Endothelial cell of umbilical vein (primary cell): ENCODE data around the gene TJP1. TPM values are rescaled to one million over a fixed set of nuclear protein-coding genes. Genes with fewer than 3 reads are reported as not detected.

Experiments
- BruUV-seq: library from RNA; stranded (reverse); fragments of 400-500 nt; replicated peaks from 2 replicates; lab custom pipeline; 2021; lab: Mats Ljungman, UMichigan
- CTCF ChIA-PET: fragments of 300-600, 350-600 bp; sonication (Branson Sonifier 250); formaldehyde crosslinking; loops from one replicate; lab custom pipeline; 2021; ENCODE audit warnings: antibody characterized with exemption, inconsistent platforms; lab: Charles Lee
- POLR2A ChIA-PET: fragments of 300-600, 350-600 bp; sonication (Branson Sonifier 250); formaldehyde crosslinking; loops from one replicate; lab custom pipeline; 2021; ENCODE audit warnings: antibody characterized with exemption, inconsistent platforms; lab: Charles Lee
- DNase-seq: peaks from one replicate; pipeline ENCODE4 v3.0.0-alpha.2; 2011; ENCODE audit warnings: low read depth, low spot score
- FAIRE-seq: peaks from 2 replicates; lab custom pipeline; 2011; peaks lifted over from hg19 to GRCh38; lab: Jason Lieb, UNC
- H2AFZ ChIP-seq: 2 replicates; pipeline ENCODE4 v1.6.0; 2012; ENCODE audit warnings: low read depth, low read length, control low read depth, inconsistent platforms
- H3K27ac ChIP-seq: 2 replicates; pipeline ENCODE4 v1.5.1; 2011; ENCODE audit warnings: low read depth, mild to moderate bottlenecking, control low read depth, low read length, moderate library complexity; ENCODE audit not compliant: insufficient read depth
- H3K27me3 ChIP-seq, 2 experiments: 2 replicates each; pipeline versions ENCODE4 v1.6.0 to v1.6.1; 2011; ENCODE audit warnings: low read length in 2 of 2, mixed read lengths in 1 of 2; ENCODE audit not compliant: control insufficient read depth in 2 of 2, insufficient read depth in 2 of 2
- H3K36me3 ChIP-seq, 2 experiments: 2 replicates in 1 of 2; 3 replicates in 1 of 2; pipeline ENCODE4 v1.5.1; 2011; ENCODE audit warnings: low read length in 2 of 2, mild to moderate bottlenecking in 1 of 2, moderate library complexity in 1 of 2; ENCODE audit not compliant: control insufficient read depth in 2 of 2, insufficient read depth in 2 of 2; ENCODE audit errors: extremely low read depth in 1 of 2
- H3K4me1 ChIP-seq: 3 replicates; pipeline ENCODE4 v1.5.1; 2011; ENCODE audit warnings: mild to moderate bottlenecking, low read length; ENCODE audit not compliant: control insufficient read depth, insufficient read depth; ENCODE audit errors: extremely low read depth
- H3K4me2 ChIP-seq: 2 replicates; pipeline ENCODE4 v1.6.1; 2011; ENCODE audit warnings: low read length, control low read depth, mixed read lengths; ENCODE audit not compliant: insufficient read depth
- H3K4me3 ChIP-seq, 3 experiments: fragments of 200-600 bp in 1 of 3; sonication (generic), shearing (Covaris generic) in 1 of 3; replicated peaks in 1 of 3; 2 replicates each; pipeline ENCODE4 v1.5.1; 2011 to 2016; ENCODE audit warnings: control low read depth in 3 of 3, low read length in 3 of 3, mild to moderate bottlenecking in 2 of 3, inconsistent platforms in 1 of 3, low read depth in 1 of 3, moderate library complexity in 1 of 3; ENCODE audit not compliant: insufficient read depth in 1 of 3
- H3K79me2 ChIP-seq: 2 replicates; pipeline ENCODE4 v1.6.0; 2012; ENCODE audit warnings: low read length, inconsistent platforms; ENCODE audit not compliant: control insufficient read depth, insufficient read depth
- H3K9ac ChIP-seq: replicated peaks from 2 replicates; pipeline ENCODE3; 2011; ENCODE audit warnings: low read length, control low read depth; ENCODE audit not compliant: insufficient read depth; ENCODE audit errors: extremely low read depth
- H3K9me1 ChIP-seq: replicated peaks from 3 replicates; pipeline ENCODE4 v1.6.0; 2011; ENCODE audit warnings: mild to moderate bottlenecking, low read length; ENCODE audit not compliant: control insufficient read depth, insufficient read depth; ENCODE audit errors: extremely low read depth
- H3K9me3 ChIP-seq: replicated peaks from 2 replicates; pipeline ENCODE4 v1.5.1; 2012; ENCODE audit warnings: low read length, inconsistent platforms; ENCODE audit not compliant: control insufficient read depth, insufficient read depth
- H4K20me1 ChIP-seq: replicated peaks from 2 replicates; pipeline ENCODE3; 2011; ENCODE audit warnings: mild to moderate bottlenecking, low read length; ENCODE audit not compliant: control insufficient read depth, insufficient read depth; ENCODE audit errors: extremely low read depth
- EZH2 ChIP-seq: IDR thresholded peaks from 2 replicates; pipeline ENCODE4 v1.6.1; 2012; ENCODE audit warnings: borderline replicate concordance, low read depth, mild to moderate bottlenecking, moderate library complexity, low read length, inconsistent platforms; ENCODE audit not compliant: severe bottlenecking
- FOS ChIP-seq: IDR thresholded peaks from 2 replicates; pipeline ENCODE4 v1.6.1; 2011; ENCODE audit warnings: mild to moderate bottlenecking, low read length, moderate library complexity, borderline replicate concordance; ENCODE audit not compliant: insufficient read depth
- GATA2 ChIP-seq: IDR thresholded peaks from 2 replicates; pipeline ENCODE4 v1.7.0; 2011; ENCODE audit warnings: low read depth, mild to moderate bottlenecking, moderate library complexity, mixed read lengths, low read length; ENCODE audit not compliant: insufficient read length, insufficient read depth
- JUN ChIP-seq: IDR thresholded peaks from 2 replicates; pipeline ENCODE4 v1.6.1; 2011; ENCODE audit warnings: borderline replicate concordance, low read depth; ENCODE audit not compliant: insufficient read length, insufficient read depth
- MYC ChIP-seq: IDR thresholded peaks from one replicate; pipeline ENCODE4 v1.6.1; 2011; ENCODE audit warnings: mild to moderate bottlenecking, low read depth, low read length
- POLR2A ChIP-seq: IDR thresholded peaks from 2 replicates; pipeline ENCODE4 v1.6.1; 2012; ENCODE audit warnings: low read depth, mild to moderate bottlenecking, control low read depth, low read length
- POLR2AphosphoS5 ChIP-seq: IDR thresholded peaks from 2 replicates; pipeline ENCODE4 v1.6.1; 2012; ENCODE audit warnings: low read depth, mild to moderate bottlenecking, control low read depth, low read length, moderate library complexity; ENCODE audit not compliant: insufficient read depth
- dilution Hi-C: fragments of 300-500 bp; cut with MboI; formaldehyde crosslinking; loops from one replicate; pipeline ENCODE4 v1.15.0; 2019; ENCODE audit warnings: low sequenced_read_pairs; ENCODE audit not compliant: extremely low pct_ligation_motif_present
- intact Hi-C: fragments of 100-400 bp; cut with micrococcal nuclease; formaldehyde crosslinking; loops from one replicate; pipeline ENCODE4 v1.10.0; 2022
- polyA plus RNA-seq, 4 experiments: library from polyadenylated mRNA; depleted of rRNA in 3 of 4; stranded (reverse) in 3 of 4; unstranded in 1 of 4; fragments of >200 nt; gene quantifications; 2 replicates each; pipeline versions ENCODE4 v1.2.1 to v1.2.3, GENCODE V29; 2011 to 2012; ENCODE audit warnings: missing spikeins in 1 of 4
- total RNA-seq: library from RNA; stranded (reverse); gene quantifications from 2 replicates; pipeline ENCODE4 v1.2.3, GENCODE V29; 2021
- TF ChIP-seq, protein P1 (sequence below): IDR thresholded peaks from 2 replicates; pipeline ENCODE4 v1.6.1; 2011; ENCODE audit not compliant: insufficient read depth, insufficient read length
- TF ChIP-seq, protein P2 (sequence below), 2 donors: IDR thresholded peaks; 1 replicate in 1 of 2; 2 replicates in 1 of 2; pipeline ENCODE4 v1.5.1; 2011; ENCODE audit warnings: low read length in 2 of 2, mild to moderate bottlenecking in 2 of 2, moderate library complexity in 2 of 2, control low read depth in 1 of 2, inconsistent platforms in 1 of 2, low read depth in 1 of 2; ENCODE audit not compliant: insufficient read depth in 1 of 2; ENCODE audit errors: extremely low read depth in 1 of 2

TJP1 gene
- total and polyA plus RNA-seq, 2 donors (not counting 3 experiments of a cell fraction or from before 2014, with no cell fraction given) = 45.6 to 128 TPM

DNA sequence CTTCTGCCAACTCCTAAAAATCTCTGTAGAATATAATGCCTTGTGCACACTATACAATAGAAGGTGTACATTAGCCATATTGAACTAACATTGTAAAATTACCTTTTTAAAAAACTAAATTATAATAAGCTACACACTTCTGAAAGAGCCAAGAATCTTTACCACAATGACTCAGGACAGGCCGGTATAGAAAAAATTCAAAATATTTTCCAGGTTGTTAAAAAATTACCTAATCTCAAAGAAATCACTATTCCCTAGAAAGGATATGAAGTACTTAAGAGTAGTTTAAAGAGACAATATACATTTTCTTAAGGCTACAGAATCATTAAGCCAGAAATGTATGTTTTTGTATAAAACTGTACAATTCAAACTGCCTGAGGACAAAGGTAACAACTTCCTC is 48.5 kb downstream of the TJP1 start:
- H3K27ac ChIP-seq = no peak overlapping the region
- intact Hi-C loops = loop anchor here (2.0 to 5.0 kb wide), 2 partner anchors 15 to 48 kb away; partner anchors contain the start of gene TJP1

More for the DNA sequence above, 48.5 kb downstream of the TJP1 start:
- POLR2A ChIA-PET = no interaction called here
- peaks cover 10 to 11% of the 10 kb centered on the region in 2 experiments for H3K36me3 ChIP-seq
- H3K4me2 ChIP-seq = no peak overlapping the region
- no TSS peak for BruUV-seq
- H2AFZ ChIP-seq = no peak overlapping the region
- dilution Hi-C loops = no loop called here
- no peaks in the 10 kb centered on the region for H3K27me3 ChIP-seq
- H4K20me1 ChIP-seq = peaks cover 15% of the 10 kb centered on the region
- peaks cover 69% of the 10 kb centered on the region for H3K79me2 ChIP-seq
- FAIRE-seq = no peak
- no peaks in the 10 kb centered on the region for H3K9me3 ChIP-seq
- no peak overlapping the region for H3K9ac ChIP-seq
- no peaks in the 10 kb centered on the region for H3K4me1 ChIP-seq
- DNase-seq = no peak
- CTCF ChIA-PET = no interaction called here
- no peaks in the 10 kb centered on the region for H3K9me1 ChIP-seq
- TF ChIP-seq, protein P1, sequence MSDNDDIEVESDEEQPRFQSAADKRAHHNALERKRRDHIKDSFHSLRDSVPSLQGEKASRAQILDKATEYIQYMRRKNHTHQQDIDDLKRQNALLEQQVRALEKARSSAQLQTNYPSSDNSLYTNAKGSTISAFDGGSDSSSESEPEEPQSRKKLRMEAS = no peak
- TF ChIP-seq JUN = no peak
- TF ChIP-seq GATA2 = no peak
- no peak for TF ChIP-seq EZH2
- TF ChIP-seq MYC = no peak
- TF ChIP-seq POLR2A = no peak
- TF ChIP-seq, protein P2, sequence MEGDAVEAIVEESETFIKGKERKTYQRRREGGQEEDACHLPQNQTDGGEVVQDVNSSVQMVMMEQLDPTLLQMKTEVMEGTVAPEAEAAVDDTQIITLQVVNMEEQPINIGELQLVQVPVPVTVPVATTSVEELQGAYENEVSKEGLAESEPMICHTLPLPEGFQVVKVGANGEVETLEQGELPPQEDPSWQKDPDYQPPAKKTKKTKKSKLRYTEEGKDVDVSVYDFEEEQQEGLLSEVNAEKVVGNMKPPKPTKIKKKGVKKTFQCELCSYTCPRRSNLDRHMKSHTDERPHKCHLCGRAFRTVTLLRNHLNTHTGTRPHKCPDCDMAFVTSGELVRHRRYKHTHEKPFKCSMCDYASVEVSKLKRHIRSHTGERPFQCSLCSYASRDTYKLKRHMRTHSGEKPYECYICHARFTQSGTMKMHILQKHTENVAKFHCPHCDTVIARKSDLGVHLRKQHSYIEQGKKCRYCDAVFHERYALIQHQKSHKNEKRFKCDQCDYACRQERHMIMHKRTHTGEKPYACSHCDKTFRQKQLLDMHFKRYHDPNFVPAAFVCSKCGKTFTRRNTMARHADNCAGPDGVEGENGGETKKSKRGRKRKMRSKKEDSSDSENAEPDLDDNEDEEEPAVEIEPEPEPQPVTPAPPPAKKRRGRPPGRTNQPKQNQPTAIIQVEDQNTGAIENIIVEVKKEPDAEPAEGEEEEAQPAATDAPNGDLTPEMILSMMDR (IDR thresholded peaks at IDR 0.05; ENCODE audit: extremely low read depth in 1 of 2, insufficient read depth in 1 of 2, low read depth in 1 of 2, low read length in 2 of 2) = no peak
- no peak for TF ChIP-seq POLR2AphosphoS5
- TF ChIP-seq FOS = no peak
- no peak overlapping the region for H3K4me3 ChIP-seq
